ENCODE results near the gene COG5. TPM values are rescaled to one million over a fixed set of nuclear protein-coding genes. Genes with fewer than 3 reads are reported as not detected.

The COG5 gene
- total and polyA plus RNA-seq, 2 of the 4 experiments (the other 2 are of a cell fraction) = 18.5 to 27.4 TPM

DNA sequence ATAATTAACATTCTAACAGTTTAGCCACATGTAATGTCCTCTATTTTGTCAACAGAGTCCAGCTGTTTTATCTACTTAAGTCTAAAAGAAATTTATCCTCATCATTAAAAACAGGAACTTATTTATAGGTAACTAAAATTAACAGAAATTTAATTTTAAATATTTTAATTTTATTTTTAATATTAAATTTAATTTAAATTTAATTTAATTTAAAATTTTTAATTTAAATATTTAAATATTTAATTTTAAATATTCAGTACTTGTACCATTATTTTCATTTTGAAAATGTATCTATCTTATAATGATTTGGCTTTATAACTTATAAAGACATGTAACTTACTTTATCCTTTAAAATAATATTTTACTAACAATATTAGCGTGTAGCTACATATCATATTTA lies 94.9 kb downstream of the COG5 start:
- no peak for ATAC-seq (ENCODE audit: low read depth)
- dilution Hi-C loops (cut with HindIII; ENCODE audit: low sequenced_read_pairs, unreplicated experiment) = loop anchor here (25.0 kb wide), 1 partner anchor 243 kb away; no protein-coding TSS in a partner anchor

More for the DNA sequence above, 94.9 kb downstream of the COG5 start:
- H2BK5ac ChIP-seq (ENCODE audit: low read depth, low read length, poor library complexity, severe bottlenecking) = no peak overlapping the region
- H3K79me1 ChIP-seq (ENCODE audit: low read depth in 1 of 2, low read length in 2 of 2) = peaks cover under 1 to 3% of the 10 kb centered on the region in 2 experiments; a peak in 2 of 4 replicates
- H3K4me1 ChIP-seq (ENCODE audit: control insufficient read depth, insufficient read depth, low read length) = no peaks in the 10 kb centered on the region; the same call in 1 of the 2 replicates
- H3K4me2 ChIP-seq (ENCODE audit: low read depth, low read length) = no peak overlapping the region
- H3K18ac ChIP-seq (ENCODE audit: low read depth, low read length) = no peak overlapping the region
- H3K56ac ChIP-seq (ENCODE audit: extremely low read depth, insufficient read depth, low read length) = no peak overlapping the region
- no peak overlapping the region for H2BK120ac ChIP-seq (ENCODE audit: low read depth, low read length)
- no peak overlapping the region for H3K14ac ChIP-seq (replicated peaks; ENCODE audit: low read depth, low read length)
- no peak overlapping the region for H3K9ac ChIP-seq (ENCODE audit: low read depth, low read length)
- H3K9me3 ChIP-seq (ENCODE audit: control insufficient read depth, insufficient read depth, low read length) = no peaks in the 10 kb centered on the region
- no CpG with 5 or more reads among the region's 1 CpG for WGBS, 2 experiments (ENCODE audit: extremely low coverage in 2 of 2, insufficient read length in 1 of 2)
- H3K4ac ChIP-seq (ENCODE audit: low read depth, low read length) = no peak overlapping the region
- H3K27ac ChIP-seq (ENCODE audit: insufficient read depth, low read length) = no peak overlapping the region
- H3K4me3 ChIP-seq (ENCODE audit: insufficient read depth, low read depth, low read length) = no peak overlapping the region
- H3K9me1 ChIP-seq (ENCODE audit: insufficient read depth, low read length) = no peaks in the 10 kb centered on the region
- intact Hi-C loops (cut with micrococcal nuclease) = no loop called here
- no peak overlapping the region for H2BK15ac ChIP-seq (ENCODE audit: low read depth, low read length)
- H2AK5ac ChIP-seq (ENCODE audit: low read depth, low read length) = no peak overlapping the region
- H3K27me3 ChIP-seq (ENCODE audit: control insufficient read depth, insufficient read depth, low read length) = no peaks in the 10 kb centered on the region
- H3K36me3 ChIP-seq (ENCODE audit: control insufficient read depth, insufficient read depth, low read length) = no peaks in the 10 kb centered on the region
- H4K91ac ChIP-seq (ENCODE audit: insufficient read depth, low read depth, low read length) = no peak overlapping the region
- DNase-seq = no peak
- ChIA-PET CTCF (no interaction called here), POLR2A (ENCODE audit: unreplicated experiment) (no interaction called here)
- no peak overlapping the region for H4K8ac ChIP-seq (ENCODE audit: low read depth in 2 of 2, low read length in 2 of 2)
- in situ Hi-C loops (cut with MboI; ENCODE audit: low sequenced_read_pairs) = loop anchor here (5.0 kb wide), 1 partner anchor 253 kb away; no protein-coding TSS in a partner anchor
- no peak overlapping the region for H2AFZ ChIP-seq (replicated peaks; ENCODE audit: low read length, poor library complexity)
- H3K23ac ChIP-seq (ENCODE audit: low read depth, low read length) = no peak overlapping the region
- H4K5ac ChIP-seq (ENCODE audit: low read depth, low read length) = no peak overlapping the region
- no TSS peak for BruUV-seq (replicated peaks)
- H2BK20ac ChIP-seq (ENCODE audit: low read depth, low read length) = no peak overlapping the region
- no peak overlapping the region for H2AK9ac ChIP-seq (replicated peaks; ENCODE audit: low read depth, low read length, poor library complexity)
- TF ChIP-seq CHD1 (IDR thresholded peaks at IDR 0.05; ENCODE audit: low read depth, low read length) = no peak
- TF ChIP-seq FOS (IDR thresholded peaks at IDR 0.05; ENCODE audit: low read depth, low read length) = no peak
- TF ChIP-seq, protein P1, sequence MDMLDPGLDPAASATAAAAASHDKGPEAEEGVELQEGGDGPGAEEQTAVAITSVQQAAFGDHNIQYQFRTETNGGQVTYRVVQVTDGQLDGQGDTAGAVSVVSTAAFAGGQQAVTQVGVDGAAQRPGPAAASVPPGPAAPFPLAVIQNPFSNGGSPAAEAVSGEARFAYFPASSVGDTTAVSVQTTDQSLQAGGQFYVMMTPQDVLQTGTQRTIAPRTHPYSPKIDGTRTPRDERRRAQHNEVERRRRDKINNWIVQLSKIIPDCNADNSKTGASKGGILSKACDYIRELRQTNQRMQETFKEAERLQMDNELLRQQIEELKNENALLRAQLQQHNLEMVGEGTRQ (IDR thresholded peaks at IDR 0.05; ENCODE audit: low read depth, low read length) = no peak
- no peak for TF ChIP-seq RCOR1 (IDR thresholded peaks at IDR 0.05; ENCODE audit: insufficient replicate concordance, low read length)
- TF ChIP-seq ELK1 (IDR thresholded peaks at IDR 0.05; ENCODE audit: borderline replicate concordance, low read depth, low read length) = no peak
- no peak for TF ChIP-seq POLR2A (IDR thresholded peaks at IDR 0.05; ENCODE audit: low read depth, low read length)
- no peak for TF ChIP-seq MXI1 (IDR thresholded peaks at IDR 0.05; ENCODE audit: borderline replicate concordance, low read depth, low read length)
- no peak for TF ChIP-seq RAD21 (IDR thresholded peaks at IDR 0.05; ENCODE audit: low read length)
- no peak for TF ChIP-seq RFX5 (IDR thresholded peaks at IDR 0.05; ENCODE audit: low read depth, low read length)
- TF ChIP-seq SMC3 (IDR thresholded peaks at IDR 0.05; ENCODE audit: low read depth, low read length) = no peak
- no peak for TF ChIP-seq MAZ (IDR thresholded peaks at IDR 0.05; ENCODE audit: borderline replicate concordance, low read depth, low read length)
- no peak for TF ChIP-seq CEBPB (IDR thresholded peaks at IDR 0.05; ENCODE audit: low read depth, low read length)
- no peak for TF ChIP-seq BHLHE40 (IDR thresholded peaks at IDR 0.05; ENCODE audit: low read depth, low read length)
- H4K20me1 ChIP-seq (ENCODE audit: insufficient read depth, low read length) = peaks cover 3% of the 10 kb centered on the region; the same call in 1 of the 2 replicates

Measured in IMR-90 (cell line).